ENCODE measurements around the gene RAB3IP. TPM values are rescaled to one million over a fixed set of nuclear protein-coding genes. Genes with fewer than 3 reads are reported as not detected.

The RAB3IP gene
- total and polyA plus RNA-seq, 2 of the 4 experiments (the other 2 are of a cell fraction) = 1.5 to 2.7 TPM

DNA sequence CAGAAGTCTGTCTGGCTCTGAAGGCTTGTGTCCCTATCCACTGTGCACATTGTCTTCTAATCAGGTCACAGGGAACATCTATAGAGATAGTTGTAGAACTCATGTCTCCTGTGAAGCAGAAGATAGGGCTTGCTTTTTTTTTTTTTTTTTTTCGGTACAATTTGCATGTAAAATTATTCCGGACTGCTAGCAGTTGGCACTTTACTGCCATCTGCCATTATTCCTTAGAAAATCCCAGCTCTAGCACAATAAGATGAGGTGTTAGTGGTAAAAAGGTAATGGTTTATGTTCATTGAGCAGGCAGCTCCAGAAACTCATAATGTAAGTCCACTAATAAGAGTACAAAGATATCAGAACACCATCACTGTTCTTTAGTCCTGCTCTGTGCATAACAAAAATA, 95.0 kb downstream of the RAB3IP start:
- no peaks in the 10 kb centered on the region for H3K9me1 ChIP-seq (ENCODE audit: insufficient read depth, low read length)

More for the DNA sequence above, 95.0 kb downstream of the RAB3IP start:
- Histone ChIP-seq H2BK15ac (ENCODE audit: low read depth, low read length) (no peak overlapping the region), H2BK5ac (ENCODE audit: low read depth, low read length, poor library complexity, severe bottlenecking) (no peak overlapping the region), H2AK5ac (ENCODE audit: low read depth, low read length) (no peak overlapping the region), H3K27me3 (ENCODE audit: control insufficient read depth, insufficient read depth, low read length) (no peaks in the 10 kb centered on the region; the same call in 1 of the 2 replicates), H2BK120ac (ENCODE audit: low read depth, low read length) (no peak overlapping the region), H4K5ac (ENCODE audit: low read depth, low read length) (no peak overlapping the region), H3K9ac (ENCODE audit: low read depth, low read length) (no peak overlapping the region), H3K4me2 (ENCODE audit: low read depth, low read length) (no peak overlapping the region), H3K4me3 (ENCODE audit: insufficient read depth, low read depth, low read length) (no peak overlapping the region), H3K36me3 (ENCODE audit: control insufficient read depth, insufficient read depth, low read length) (no peaks in the 10 kb centered on the region), H3K23ac (ENCODE audit: low read depth, low read length) (no peak overlapping the region), H3K56ac (ENCODE audit: extremely low read depth, insufficient read depth, low read length) (no peak overlapping the region), H2AFZ (replicated peaks; ENCODE audit: low read length, poor library complexity) (no peak overlapping the region), H3K18ac (ENCODE audit: low read depth, low read length) (no peak overlapping the region), H2BK20ac (ENCODE audit: low read depth, low read length) (no peak overlapping the region), H3K9me3 (ENCODE audit: control insufficient read depth, insufficient read depth, low read length) (no peaks in the 10 kb centered on the region), H3K4ac (ENCODE audit: low read depth, low read length) (no peak overlapping the region), H4K8ac (ENCODE audit: low read depth in 2 of 2, low read length in 2 of 2) (no peak overlapping the region), H2AK9ac (replicated peaks; ENCODE audit: low read depth, low read length, poor library complexity) (no peak overlapping the region), H3K14ac (replicated peaks; ENCODE audit: low read depth, low read length) (no peak overlapping the region), H3K27ac (ENCODE audit: insufficient read depth, low read length) (no peak overlapping the region), H3K4me1 (ENCODE audit: control insufficient read depth, insufficient read depth, low read length) (no peaks in the 10 kb centered on the region), H3K79me1 (ENCODE audit: low read depth in 1 of 2, low read length in 2 of 2) (no peaks in the 10 kb centered on the region), H4K20me1 (ENCODE audit: insufficient read depth, low read length) (no peaks in the 10 kb centered on the region), H4K91ac (ENCODE audit: insufficient read depth, low read depth, low read length) (no peak overlapping the region)
- in situ Hi-C loops (cut with MboI; ENCODE audit: low sequenced_read_pairs) = no loop called here
- intact Hi-C loops (cut with micrococcal nuclease) = no loop called here
- ChIA-PET CTCF (no interaction called here), POLR2A (ENCODE audit: unreplicated experiment) (no interaction called here)
- TF ChIP-seq FOS (IDR thresholded peaks at IDR 0.05; ENCODE audit: low read depth, low read length) (no peak), MAZ (IDR thresholded peaks at IDR 0.05; ENCODE audit: borderline replicate concordance, low read depth, low read length) (no peak), BHLHE40 (IDR thresholded peaks at IDR 0.05; ENCODE audit: low read depth, low read length) (no peak), NFE2L2 (IDR thresholded peaks at IDR 0.05; ENCODE audit: low read depth, low read length) (no peak), MAFK (IDR thresholded peaks at IDR 0.05; ENCODE audit: low read depth, low read length) (no peak), RFX5 (IDR thresholded peaks at IDR 0.05; ENCODE audit: low read depth, low read length) (no peak), RCOR1 (IDR thresholded peaks at IDR 0.05; ENCODE audit: insufficient replicate concordance, low read length) (no peak), RAD21 (IDR thresholded peaks at IDR 0.05; ENCODE audit: low read length) (no peak), SMC3 (IDR thresholded peaks at IDR 0.05; ENCODE audit: low read depth, low read length) (no peak)
- TF ChIP-seq, protein P1, sequence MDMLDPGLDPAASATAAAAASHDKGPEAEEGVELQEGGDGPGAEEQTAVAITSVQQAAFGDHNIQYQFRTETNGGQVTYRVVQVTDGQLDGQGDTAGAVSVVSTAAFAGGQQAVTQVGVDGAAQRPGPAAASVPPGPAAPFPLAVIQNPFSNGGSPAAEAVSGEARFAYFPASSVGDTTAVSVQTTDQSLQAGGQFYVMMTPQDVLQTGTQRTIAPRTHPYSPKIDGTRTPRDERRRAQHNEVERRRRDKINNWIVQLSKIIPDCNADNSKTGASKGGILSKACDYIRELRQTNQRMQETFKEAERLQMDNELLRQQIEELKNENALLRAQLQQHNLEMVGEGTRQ (IDR thresholded peaks at IDR 0.05; ENCODE audit: low read depth, low read length) = no peak
- TF ChIP-seq, protein P2, sequence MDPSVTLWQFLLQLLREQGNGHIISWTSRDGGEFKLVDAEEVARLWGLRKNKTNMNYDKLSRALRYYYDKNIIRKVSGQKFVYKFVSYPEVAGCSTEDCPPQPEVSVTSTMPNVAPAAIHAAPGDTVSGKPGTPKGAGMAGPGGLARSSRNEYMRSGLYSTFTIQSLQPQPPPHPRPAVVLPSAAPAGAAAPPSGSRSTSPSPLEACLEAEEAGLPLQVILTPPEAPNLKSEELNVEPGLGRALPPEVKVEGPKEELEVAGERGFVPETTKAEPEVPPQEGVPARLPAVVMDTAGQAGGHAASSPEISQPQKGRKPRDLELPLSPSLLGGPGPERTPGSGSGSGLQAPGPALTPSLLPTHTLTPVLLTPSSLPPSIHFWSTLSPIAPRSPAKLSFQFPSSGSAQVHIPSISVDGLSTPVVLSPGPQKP (IDR thresholded peaks at IDR 0.05; ENCODE audit: borderline replicate concordance, low read depth, low read length) = no peak
- TF ChIP-seq, protein P3, sequence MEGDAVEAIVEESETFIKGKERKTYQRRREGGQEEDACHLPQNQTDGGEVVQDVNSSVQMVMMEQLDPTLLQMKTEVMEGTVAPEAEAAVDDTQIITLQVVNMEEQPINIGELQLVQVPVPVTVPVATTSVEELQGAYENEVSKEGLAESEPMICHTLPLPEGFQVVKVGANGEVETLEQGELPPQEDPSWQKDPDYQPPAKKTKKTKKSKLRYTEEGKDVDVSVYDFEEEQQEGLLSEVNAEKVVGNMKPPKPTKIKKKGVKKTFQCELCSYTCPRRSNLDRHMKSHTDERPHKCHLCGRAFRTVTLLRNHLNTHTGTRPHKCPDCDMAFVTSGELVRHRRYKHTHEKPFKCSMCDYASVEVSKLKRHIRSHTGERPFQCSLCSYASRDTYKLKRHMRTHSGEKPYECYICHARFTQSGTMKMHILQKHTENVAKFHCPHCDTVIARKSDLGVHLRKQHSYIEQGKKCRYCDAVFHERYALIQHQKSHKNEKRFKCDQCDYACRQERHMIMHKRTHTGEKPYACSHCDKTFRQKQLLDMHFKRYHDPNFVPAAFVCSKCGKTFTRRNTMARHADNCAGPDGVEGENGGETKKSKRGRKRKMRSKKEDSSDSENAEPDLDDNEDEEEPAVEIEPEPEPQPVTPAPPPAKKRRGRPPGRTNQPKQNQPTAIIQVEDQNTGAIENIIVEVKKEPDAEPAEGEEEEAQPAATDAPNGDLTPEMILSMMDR (conservative IDR thresholded peaks at IDR 0.05; ENCODE audit: low read depth, low read length) = no peak
- ATAC-seq (ENCODE audit: low read depth) (no peak), DNase-seq (no peak)
- no CpG with 5 or more reads among the region's 2 CpGs for WGBS, 2 experiments (ENCODE audit: extremely low coverage in 2 of 2, insufficient read length in 1 of 2)
- BruUV-seq (replicated peaks) = no TSS peak
- dilution Hi-C loops (cut with HindIII; ENCODE audit: low sequenced_read_pairs, unreplicated experiment) = no loop called here
